BLaER1 (cell line): Measurements from ENCODE around the gene PSME2.

ENCODE experiments used
- H3K27ac ChIP-seq: shearing (Covaris generic); formaldehyde crosslinking; 2 replicates; pipeline ENCODE4 v1.8.1; 2022
- H3K27me3 ChIP-seq: shearing (Covaris generic); formaldehyde crosslinking; 2 replicates; pipeline ENCODE4 v1.8.1; 2022
- H3K36me3 ChIP-seq: shearing (Covaris generic); formaldehyde crosslinking; 2 replicates; pipeline ENCODE4 v1.8.1; 2022
- H3K4me1 ChIP-seq: shearing (Covaris generic); formaldehyde crosslinking; 2 replicates; pipeline ENCODE4 v1.8.1; 2022
- H3K4me2 ChIP-seq: shearing (Covaris generic); formaldehyde crosslinking; 2 replicates; pipeline ENCODE4 v1.8.1; 2022
- H3K4me3 ChIP-seq: shearing (Covaris generic); formaldehyde crosslinking; 2 replicates; pipeline ENCODE4 v1.8.1; 2022
- H3K9ac ChIP-seq: shearing (Covaris generic); formaldehyde crosslinking; 2 replicates; pipeline ENCODE4 v1.8.1; 2022
- H3K9me3 ChIP-seq: shearing (Covaris generic); formaldehyde crosslinking; 2 replicates; pipeline ENCODE4 v1.8.1; 2022
- H4K20me1 ChIP-seq: shearing (Covaris generic); formaldehyde crosslinking; 2 replicates; pipeline ENCODE4 v1.8.1; 2022
- Cebpa-rat ChIP-seq: shearing (Covaris generic); IDR thresholded peaks from 2 replicates; pipeline ENCODE4 v1.8.1; 2022

The PSME2 gene

DNA sequence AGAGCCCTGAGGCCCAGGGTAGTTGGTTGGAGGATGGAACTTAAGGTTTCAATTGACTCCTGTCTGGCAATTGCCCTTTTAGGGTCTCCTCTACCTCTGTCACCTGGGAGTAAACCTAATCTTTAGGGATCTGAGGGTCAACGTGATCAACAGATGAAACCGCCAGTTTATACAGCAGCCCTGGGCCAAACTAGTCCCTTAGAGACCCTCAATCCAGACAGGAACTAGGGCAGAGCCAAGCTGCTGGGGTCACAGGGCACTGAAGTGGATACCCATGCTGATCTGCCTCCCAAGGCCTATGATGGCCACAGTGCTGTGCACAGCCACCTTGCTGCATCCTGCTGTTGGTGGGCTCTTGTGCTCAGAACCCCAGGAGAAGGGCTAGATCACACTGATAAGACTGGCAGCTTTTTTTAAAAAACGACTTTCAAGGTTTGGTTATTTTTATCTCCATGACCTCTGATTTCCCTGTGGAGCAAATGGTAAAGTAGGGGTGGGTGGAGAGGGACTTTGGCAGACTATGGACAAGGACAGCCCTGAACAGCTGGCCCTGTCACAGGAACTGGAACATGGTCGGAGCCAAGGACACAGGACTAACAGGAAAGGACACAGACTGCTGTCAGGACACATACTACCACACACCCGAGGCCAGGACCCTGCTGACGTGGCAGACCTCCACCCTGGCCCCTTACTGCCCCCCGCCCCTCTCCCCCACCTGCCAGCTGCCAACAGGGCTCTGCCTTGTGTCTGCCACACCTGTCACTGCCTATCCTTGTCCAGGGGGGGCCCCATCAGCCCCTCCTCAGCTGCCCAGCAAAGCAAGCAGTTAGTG is 15.5 kb downstream of the PSME2 start:
- no peak overlapping the region for H3K27ac ChIP-seq
- no peak for TF ChIP-seq Cebpa-rat
- H3K9ac ChIP-seq: 0 out of 2 replicates have a peak overlapping the region, but pooled peaks have one; percentile 6
- no peak overlapping the region for H3K4me3 ChIP-seq
- peaks cover 50% of the 10 kb centered on the region for H3K4me1 ChIP-seq
- no peaks in the 10 kb centered on the region for H3K9me3 ChIP-seq
- no peaks in the 10 kb centered on the region for H4K20me1 ChIP-seq
- H3K36me3 ChIP-seq: no peaks in the 10 kb centered on the region; the same call in 1 of the 2 replicates
- peak overlapping the region; percentile 40 for H3K4me2 ChIP-seq
- H3K27me3 ChIP-seq: no peaks in the 10 kb centered on the region

DNA sequence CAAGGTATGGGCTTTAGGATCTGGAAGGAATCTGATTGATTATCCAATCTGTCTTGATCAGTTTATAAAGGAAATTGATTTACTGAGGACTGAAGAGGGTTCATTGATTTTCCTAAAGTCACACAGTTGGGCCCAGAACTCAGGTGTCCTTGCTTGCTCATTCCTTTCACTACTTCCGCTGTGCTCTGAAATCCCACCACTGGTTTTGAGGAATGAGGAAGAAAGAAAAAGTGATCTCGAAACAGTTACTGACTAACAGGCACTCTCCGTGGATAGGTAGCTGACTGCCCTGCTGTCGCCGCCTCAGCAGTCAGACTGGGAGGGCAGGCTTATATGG is 16.1 kb downstream of the PSME2 start, which contains the start of gene FITM1:
Gene FITM1 (plus strand): TSS at position 280 of the 337 bp plus-strand sequence. CDS start 905 bp downstream, outside the sequence.
- no peak within 1 kb of the TSS for H3K4me3 ChIP-seq
- 0 out of 2 replicates have a peak within 1 kb of the TSS, but pooled peaks have one; percentile 6 for H3K9ac ChIP-seq
- peak within 1 kb of the TSS; percentile 40 for H3K4me2 ChIP-seq
- no peaks in the 10 kb centered on the region for H3K9me3 ChIP-seq
- H3K36me3 ChIP-seq: no peaks in the 10 kb centered on the region; the same call in 1 of the 2 replicates
- no peaks in the 10 kb centered on the region for H3K27me3 ChIP-seq
- no peak within 1 kb of the TSS for H3K27ac ChIP-seq
- H4K20me1 ChIP-seq: no peaks in the 10 kb centered on the region
- H3K4me1 ChIP-seq: peaks cover 52% of the 10 kb centered on the region
- no peak for TF ChIP-seq Cebpa-rat

GRCh38 chr14:24129410-24129998 is 16.9 kb downstream of the PSME2 start:
- Histone ChIP-seq H3K4me3 (no peak overlapping the region), H3K9ac (no peak overlapping the region), H3K36me3 (peaks cover 5% of the 10 kb centered on the region; the same call in 1 of the 2 replicates), H3K9me3 (no peaks in the 10 kb centered on the region), H3K4me2 (no peak overlapping the region), H4K20me1 (no peaks in the 10 kb centered on the region), H3K4me1 (peaks cover 47% of the 10 kb centered on the region), H3K27ac (no peak overlapping the region), H3K27me3 (no peaks in the 10 kb centered on the region)
- no peak for TF ChIP-seq Cebpa-rat

DNA sequence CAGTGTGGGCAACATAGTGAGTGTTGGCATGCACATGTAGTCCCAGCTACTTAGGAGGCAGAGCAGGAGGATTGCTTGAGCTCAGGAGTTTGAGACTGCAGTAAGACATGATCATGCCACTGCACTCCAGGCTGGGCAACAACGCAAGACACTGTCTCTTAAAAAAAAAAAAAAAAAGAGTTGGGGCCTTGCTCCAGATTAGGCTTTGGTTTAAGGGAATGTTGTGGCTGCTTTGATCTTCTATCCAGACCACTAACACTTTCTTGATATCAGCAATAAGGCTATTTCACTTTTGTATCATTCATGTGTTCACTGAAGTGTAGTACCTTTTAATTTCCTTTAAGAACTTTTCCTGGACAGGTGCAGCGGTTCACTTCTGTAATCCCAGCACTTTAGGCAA is 18.7 kb downstream of the PSME2 start:
- Histone ChIP-seq H3K9me3 (no peaks in the 10 kb centered on the region), H3K4me2 (peak overlapping the region; percentile 41), H3K4me1 (peaks cover 47% of the 10 kb centered on the region), H3K4me3 (no peak overlapping the region), H3K36me3 (peaks cover 23% of the 10 kb centered on the region), H3K27ac (no peak overlapping the region), H4K20me1 (no peaks in the 10 kb centered on the region), H3K27me3 (no peaks in the 10 kb centered on the region), H3K9ac (no peak overlapping the region)
- TF ChIP-seq Cebpa-rat: no peak

DNA sequence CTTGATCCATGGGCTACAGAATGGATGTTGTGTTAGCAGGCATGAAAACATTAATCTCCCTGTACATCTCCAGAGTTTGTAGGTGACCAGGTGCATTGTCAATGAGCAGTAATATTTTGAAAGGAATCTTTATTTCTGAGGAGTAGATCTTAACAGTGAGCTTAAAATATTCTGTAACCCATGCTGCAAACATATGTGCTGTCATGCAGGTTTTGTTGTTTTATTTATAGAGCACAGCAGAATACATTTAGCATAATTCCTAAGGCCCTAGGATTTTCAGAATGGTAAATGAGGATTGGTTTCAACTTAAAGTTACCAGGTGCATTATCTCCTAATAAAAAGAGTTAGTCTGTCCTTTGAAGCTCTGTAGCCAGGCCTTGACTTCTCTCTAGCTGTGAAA is 19.5 kb downstream of the PSME2 start:
- Histone ChIP-seq H3K36me3 (peaks cover 31% of the 10 kb centered on the region), H3K9me3 (no peaks in the 10 kb centered on the region), H3K4me1 (peaks cover 42% of the 10 kb centered on the region), H3K4me3 (no peak overlapping the region), H4K20me1 (no peaks in the 10 kb centered on the region), H3K4me2 (peak overlapping the region; percentile 41), H3K9ac (no peak overlapping the region), H3K27me3 (no peaks in the 10 kb centered on the region), H3K27ac (no peak overlapping the region)
- no peak for TF ChIP-seq Cebpa-rat

DNA sequence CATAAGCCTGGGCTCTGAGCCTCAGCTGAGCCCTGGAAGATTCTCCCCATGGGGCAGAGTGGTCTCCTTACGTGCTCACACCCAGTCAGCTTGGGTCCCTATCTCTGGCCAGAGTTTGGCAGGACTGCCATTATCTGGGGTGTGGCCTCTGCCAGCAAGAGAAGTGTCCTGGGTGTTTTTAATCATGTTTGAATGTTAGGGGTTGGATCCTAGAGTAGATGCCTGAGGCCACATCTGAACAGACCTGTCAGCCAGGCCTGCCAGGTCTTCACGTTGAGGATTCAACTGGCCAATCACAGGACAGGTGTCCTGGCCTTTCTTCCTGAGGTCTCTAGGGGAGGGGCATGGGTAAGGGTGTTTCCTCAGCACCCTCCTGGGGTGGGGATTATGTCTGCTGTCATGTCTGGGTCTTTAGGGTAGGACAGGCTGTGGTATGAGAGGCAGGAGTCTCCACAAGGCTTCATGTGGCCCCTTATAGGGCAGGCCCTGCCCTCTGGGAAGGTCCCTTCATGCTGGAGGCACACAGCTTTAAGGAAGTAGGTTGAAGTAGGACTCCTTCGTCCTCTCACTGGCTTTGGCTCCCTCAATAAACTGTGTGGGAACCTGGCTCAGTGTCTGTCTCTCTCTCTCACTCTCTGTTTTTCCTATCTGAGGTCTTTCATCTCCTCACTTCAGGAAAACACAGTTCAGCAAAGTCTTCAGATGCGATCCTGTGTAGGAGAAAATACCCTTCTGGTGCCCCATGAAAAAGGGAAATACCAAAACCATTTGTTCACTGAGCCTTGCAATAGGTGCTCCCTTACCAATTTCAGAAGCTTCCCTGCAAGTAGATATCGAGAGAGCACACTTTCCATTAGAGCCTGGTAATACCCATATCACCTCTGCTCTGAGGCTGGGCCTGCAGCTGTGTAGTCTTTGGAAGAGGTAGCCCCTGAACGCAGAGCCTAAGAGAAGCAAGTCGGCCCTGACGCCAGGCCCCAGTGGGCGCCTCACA is 22.7 kb downstream of the PSME2 start:
- no peaks in the 10 kb centered on the region for H3K9me3 ChIP-seq
- H3K4me1 ChIP-seq: peaks cover 31% of the 10 kb centered on the region
- no peaks in the 10 kb centered on the region for H3K27me3 ChIP-seq
- no peak overlapping the region for H3K27ac ChIP-seq
- H3K9ac ChIP-seq: no peak overlapping the region
- no peak overlapping the region for H3K4me3 ChIP-seq
- no peak overlapping the region for H3K4me2 ChIP-seq
- no peaks in the 10 kb centered on the region for H4K20me1 ChIP-seq
- no peak for TF ChIP-seq Cebpa-rat
- peaks cover 63% of the 10 kb centered on the region for H3K36me3 ChIP-seq

DNA sequence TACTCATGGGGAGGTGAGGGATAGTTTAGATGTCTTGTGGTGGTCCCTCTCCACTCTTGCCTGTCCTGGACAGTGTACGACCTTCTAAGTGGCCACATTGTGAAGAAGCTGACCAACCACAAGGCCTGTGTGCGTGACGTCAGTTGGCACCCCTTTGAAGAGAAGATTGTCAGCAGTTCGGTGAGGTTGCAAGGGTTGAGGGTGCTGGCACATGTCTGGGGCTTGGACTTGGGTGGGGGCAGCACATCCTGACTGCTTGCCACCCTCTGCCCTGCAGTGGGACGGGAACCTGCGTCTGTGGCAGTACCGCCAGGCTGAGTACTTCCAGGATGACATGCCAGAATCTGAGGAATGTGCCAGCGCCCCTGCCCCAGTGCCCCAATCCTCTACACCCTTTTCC is 23.5 kb downstream of the PSME2 start:
- H3K9ac ChIP-seq: no peak overlapping the region
- H4K20me1 ChIP-seq: no peaks in the 10 kb centered on the region
- H3K9me3 ChIP-seq: no peaks in the 10 kb centered on the region
- no peak for TF ChIP-seq Cebpa-rat
- H3K4me3 ChIP-seq: no peak overlapping the region
- no peaks in the 10 kb centered on the region for H3K27me3 ChIP-seq
- no peak overlapping the region for H3K27ac ChIP-seq
- H3K4me2 ChIP-seq: no peak overlapping the region
- H3K4me1 ChIP-seq: peaks cover 25% of the 10 kb centered on the region
- peaks cover 71% of the 10 kb centered on the region for H3K36me3 ChIP-seq

DNA sequence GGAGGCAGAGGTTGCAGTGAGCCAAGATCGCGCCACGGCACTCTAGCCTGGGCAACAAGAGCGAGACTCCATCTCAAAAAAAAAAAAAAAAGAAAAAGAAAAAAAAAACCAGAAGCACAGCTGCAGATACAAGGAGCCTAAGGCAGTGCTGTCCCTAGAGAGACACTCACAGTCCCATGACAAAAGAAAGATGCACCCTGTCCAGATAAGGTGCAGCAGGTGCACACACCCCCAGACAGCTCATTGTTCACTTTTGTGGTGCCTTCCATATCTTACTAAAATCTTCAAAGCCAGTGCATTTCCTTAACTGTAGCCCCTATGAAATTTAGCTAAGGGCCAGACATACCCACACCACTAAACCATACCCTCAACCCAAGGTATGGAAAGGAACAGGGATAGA is 24.0 kb downstream of the PSME2 start:
- H3K4me2 ChIP-seq: no peak overlapping the region
- no peak for TF ChIP-seq Cebpa-rat
- no peaks in the 10 kb centered on the region for H3K27me3 ChIP-seq
- H4K20me1 ChIP-seq: no peaks in the 10 kb centered on the region
- H3K36me3 ChIP-seq: peaks cover 76% of the 10 kb centered on the region
- no peak overlapping the region for H3K9ac ChIP-seq
- H3K9me3 ChIP-seq: no peaks in the 10 kb centered on the region
- H3K4me1 ChIP-seq: peaks cover 20% of the 10 kb centered on the region
- H3K27ac ChIP-seq: no peak overlapping the region
- H3K4me3 ChIP-seq: no peak overlapping the region

DNA sequence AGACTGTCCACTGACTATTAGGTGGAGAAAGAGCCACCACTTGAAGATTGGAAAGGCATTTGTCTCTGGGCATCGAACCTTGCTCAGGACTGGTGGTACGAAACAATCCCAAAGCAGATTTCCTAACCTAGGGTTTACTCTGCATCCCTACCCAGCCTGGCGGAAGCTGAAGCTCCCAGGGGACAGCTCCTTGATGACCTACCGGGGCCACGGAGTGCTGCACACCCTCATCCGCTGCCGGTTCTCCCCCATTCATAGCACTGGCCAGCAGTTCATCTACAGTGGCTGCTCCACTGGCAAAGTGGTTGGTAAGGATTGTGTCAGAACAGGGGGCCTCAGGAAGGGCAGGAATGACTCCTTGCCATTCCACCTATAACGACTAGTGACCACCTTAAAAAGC is 25.2 kb downstream of the PSME2 start:
- Histone ChIP-seq H3K4me2 (no peak overlapping the region), H3K9ac (no peak overlapping the region), H3K4me1 (peaks cover 15% of the 10 kb centered on the region), H4K20me1 (no peaks in the 10 kb centered on the region), H3K36me3 (peaks cover 88% of the 10 kb centered on the region), H3K4me3 (no peak overlapping the region), H3K27me3 (no peaks in the 10 kb centered on the region), H3K27ac (no peak overlapping the region), H3K9me3 (no peaks in the 10 kb centered on the region)
- TF ChIP-seq Cebpa-rat: no peak
